Right hindlimb (tissue), 1 donor: ENCODE results near the gene GCN1.
A peak's percentile ranks its signal among the peaks of the same experiment; 100 is the strongest.

Experiments
- DNase-seq: peaks from one replicate; pipeline ENCODE4 v3.0.0-alpha.2; 2018

The GCN1 gene

DNA sequence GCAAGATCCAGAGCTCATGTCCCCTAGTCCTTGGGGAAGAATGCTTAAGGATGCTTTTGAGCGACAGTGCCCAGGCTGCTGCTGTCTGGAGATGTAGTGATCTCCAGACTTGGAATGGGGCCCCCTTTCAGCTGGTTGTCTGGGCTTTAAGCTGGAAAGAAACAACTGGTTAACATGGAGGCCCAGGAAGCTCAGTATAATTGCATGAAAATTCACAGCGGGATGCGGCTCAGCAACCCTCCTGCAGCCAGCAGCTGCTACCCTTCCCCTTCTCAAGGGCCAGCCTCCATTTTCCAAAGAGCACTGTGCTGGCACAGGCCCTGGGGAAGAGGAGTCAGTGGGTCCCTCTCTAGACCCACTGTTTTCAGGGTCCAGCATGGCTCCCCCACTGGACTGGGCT is 104.3 kb downstream of the GCN1 start:
- DNase-seq = peak; percentile 39

DNA sequence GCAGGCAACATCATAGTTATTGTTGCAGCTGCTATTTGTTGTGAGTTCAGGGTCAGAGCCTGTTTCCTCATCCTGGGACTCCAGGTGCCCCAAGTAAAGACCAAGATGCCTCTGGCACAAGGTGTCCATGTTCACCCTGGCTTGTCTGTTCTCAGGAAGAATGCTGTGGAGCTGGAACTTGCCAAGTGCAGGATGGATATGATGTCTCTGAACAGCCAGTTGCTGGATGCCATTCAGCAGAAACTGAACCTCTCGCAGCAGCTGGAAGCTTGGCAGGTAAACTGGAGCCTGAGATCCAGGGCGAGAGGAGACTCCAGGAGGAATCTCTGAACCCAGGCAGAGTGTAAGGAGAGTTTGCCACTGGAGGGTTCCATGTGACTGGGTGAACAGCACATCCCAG is 104.7 kb downstream of the GCN1 start:
- DNase-seq = no peak

DNA sequence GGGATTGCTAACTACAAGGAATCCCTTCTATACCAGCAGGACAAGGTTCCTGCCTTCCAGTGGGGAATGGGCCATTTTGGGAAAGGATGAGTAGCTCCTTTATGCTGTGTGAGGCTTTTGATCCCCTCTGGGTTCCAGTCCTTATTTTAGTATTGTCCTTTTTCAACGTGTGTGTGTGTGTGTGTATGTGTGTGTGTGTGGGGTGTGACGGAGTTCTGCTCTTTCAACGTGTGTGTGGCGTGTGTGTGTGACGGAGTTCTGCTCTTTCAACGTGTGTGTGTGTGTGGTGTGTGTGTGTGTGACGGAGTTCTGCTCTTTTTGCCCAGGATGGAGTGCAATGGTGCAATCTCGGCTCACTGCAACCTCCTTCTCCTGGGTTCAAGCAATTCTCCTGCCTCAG is 105.4 kb downstream of the GCN1 start:
- DNase-seq = no peak

DNA sequence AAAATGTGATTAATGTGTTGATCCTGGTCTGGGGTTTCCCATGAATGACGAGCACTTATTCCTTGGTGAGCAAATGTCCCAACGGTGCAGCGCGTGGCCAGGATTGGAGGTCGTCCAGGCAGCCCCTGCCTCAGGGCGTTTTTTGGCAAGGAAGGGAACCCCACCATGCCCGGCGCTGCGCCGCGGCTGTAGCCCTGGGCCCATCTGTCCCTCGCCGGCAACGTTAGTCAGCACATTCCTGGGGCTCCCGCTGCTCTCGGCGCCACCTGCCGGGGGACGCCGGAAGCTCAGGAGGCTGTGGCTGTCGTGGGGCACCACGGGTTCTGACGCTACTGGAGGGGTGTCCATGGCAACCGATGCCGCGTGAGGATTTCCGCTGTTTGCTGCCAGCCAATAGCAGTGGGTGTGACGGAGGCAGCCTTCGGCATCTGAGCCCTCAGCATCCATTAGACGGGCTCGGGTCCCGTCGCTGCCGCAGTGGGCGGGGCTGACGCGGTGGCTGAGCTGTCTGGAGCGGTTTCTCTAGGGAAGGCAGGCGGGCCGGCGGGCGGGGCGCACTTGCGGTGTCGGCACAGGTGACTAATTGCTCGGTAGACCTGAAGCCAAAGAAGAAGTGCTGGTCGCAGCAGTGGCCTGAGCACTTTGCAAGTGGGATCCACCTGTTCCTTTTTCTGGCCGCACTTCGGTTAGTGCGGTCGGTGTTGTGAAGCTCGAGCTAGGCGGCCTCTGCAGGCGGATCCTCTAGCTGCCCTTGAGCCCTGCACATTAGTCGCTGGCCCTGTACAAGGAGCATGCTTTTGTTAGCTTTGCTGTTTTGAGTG is 107.5 kb downstream of the GCN1 start:
- peak; percentile 98 for DNase-seq

DNA sequence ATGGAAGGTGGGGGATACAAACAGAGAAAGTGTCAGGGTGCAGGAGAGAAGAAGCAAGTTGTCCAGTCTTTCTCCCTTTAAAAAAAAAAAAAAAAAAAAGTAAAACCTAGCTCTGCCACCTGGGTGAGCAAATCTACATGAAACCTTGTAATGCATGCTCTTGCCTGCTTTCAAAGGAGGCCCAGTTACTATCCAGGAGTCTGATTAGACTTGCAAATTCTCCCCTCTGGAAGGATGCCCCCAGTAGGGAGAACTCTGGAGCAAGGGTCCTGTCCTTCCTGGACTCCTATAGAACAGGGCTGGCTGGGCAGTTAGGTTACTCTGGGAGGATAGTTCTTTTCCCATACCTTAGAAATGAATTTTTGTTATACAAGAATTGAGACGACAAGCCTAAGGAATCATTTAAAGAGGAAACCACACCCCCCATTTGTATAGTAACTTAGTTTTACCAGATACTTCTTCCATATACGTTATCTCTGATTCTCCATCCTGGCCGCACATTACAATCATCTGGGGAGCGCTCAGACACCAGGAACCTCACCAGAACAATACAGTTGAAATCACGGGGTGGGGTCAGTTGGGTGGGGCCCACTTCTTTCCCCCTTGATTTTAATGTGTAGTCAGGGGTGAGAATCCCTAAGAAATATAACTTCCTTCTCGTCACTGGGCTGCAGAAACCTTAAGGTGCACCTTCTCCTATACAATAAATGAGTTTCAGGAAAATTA is 108.4 kb downstream of the GCN1 start:
- DNase-seq = no peak

DNA sequence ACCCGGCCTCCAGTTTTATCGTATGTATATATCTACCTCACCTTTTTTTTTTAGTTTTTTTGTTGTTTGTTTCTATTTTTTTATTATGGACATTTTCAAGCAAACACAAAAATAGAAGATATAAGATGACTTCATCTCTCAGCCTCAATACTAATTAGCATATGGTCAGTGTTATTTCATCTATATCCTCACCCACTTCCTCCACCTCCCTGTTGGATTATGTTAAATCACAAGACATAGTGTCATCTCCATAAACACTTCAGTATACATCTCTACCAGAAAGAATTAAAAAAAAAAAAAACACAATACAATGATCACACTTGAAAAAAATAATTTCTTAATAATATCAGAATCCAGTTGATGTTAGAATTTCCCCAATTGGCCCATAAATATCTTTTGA is 112.9 kb downstream of the GCN1 start:
- no peak for DNase-seq

DNA sequence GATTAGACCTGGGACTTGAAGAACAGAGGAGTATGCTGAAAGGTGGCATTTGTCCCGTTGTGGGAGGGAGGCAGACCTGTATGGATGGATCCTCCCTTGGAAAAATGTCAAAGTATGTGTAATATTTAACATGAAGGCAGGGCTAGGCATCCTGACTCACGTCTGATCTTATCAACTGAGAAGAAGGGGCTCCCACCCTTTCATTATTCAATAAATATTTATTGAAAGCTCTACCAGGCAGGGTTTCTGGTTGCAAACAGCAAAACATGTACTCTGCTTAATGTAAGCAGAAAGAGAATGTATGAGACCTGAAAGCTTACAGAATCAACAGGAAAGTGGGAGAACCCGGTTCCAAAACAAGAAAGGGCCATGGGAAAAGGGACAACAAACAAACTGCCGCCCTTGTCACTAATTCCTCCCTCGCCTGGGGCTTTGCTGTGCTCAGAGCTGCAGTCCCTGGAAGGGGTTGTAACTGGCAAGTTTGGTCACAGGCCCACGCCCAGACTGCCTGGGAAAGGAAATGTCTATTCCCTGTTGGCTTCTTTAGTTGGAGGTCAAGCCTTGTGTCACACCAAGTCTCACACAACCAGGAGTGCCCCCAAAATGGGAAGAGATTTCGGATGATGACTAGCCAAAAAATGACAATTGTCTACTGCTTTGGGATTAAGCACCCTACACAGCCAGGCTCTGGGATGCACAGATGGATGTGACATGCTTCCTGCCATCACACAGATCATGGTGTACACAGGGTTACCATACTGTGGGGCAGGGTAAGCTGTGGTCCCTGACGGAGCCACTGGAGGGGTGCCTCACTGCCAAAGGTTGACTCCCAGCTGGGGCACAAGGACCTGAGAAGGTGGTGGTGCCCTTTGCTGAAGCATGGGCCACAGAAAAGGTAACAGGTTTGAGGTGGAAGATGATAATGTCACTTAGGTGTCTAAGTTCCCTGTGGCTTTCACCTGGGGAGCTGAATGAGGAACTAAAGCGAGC is 114.8 kb downstream of the GCN1 start:
- no peak for DNase-seq

DNA sequence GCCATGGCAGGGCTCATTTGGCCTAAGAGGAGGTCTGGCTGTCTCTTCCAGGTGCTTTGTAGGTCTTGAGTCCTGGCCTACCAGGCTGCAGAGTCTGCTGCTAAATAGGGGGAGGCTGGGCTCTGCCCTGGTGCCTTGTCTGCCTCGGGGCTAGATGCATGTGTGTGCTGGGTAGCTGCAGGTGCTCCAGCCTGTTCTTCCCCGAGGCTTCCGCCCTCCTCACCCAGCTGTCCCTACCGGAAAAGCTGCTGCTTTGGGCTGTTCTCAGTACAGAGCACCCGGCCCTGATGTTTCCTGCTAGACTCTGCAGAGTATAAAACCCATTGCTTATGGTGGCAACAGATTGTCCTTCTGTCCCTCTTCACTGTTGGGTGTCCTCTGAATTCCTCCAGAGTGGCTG is 115.6 kb downstream of the GCN1 start:
- no peak for DNase-seq

DNA sequence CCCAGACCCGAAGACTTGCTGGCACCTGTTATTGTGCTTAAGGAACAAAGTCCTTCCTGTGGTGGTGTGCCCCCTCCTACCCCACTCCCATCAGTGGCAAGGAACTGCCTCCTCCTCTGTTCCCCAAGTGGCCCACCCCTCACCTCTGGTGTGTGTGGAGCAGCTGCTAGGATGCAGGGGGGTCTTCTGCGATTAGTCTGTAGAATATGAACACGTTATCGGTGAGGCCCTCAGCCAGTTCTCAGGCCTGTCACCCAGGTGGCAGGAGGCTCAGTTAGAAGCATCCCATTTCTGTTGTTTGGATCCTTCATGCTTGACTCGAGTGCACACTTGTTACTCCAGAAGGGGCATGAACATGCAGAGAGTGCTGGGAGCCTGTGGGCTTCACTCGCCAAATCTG is 117.3 kb downstream of the GCN1 start:
- no peak for DNase-seq
